Ectodermal cell (in vitro differentiated cells): ENCODE results near the gene CPNE7.
A peak's percentile ranks its signal among the peaks of the same experiment; 100 is the strongest.
"Not testable (repeated sequence)": the region's sequence is repeated elsewhere in the genome, so short reads cannot be mapped to it uniquely, and the experiment has no call there.

ENCODE experiments used
- H3K27ac ChIP-seq: 2 replicates; pipeline ENCODE4 v1.7.0; 2013; ENCODE audit warnings: mild to moderate bottlenecking, low read depth, low read length; ENCODE audit not compliant: insufficient read depth, poor library complexity, severe bottlenecking
- H3K27me3 ChIP-seq: 2 replicates; pipeline ENCODE4 v1.7.0; 2013; ENCODE audit warnings: mild to moderate bottlenecking, low read length; ENCODE audit not compliant: insufficient read depth, control insufficient read depth, poor library complexity, severe bottlenecking
- H3K36me3 ChIP-seq: one replicate; pipeline ENCODE4 v1.7.0; 2013; ENCODE audit warnings: low read length; ENCODE audit not compliant: control insufficient read depth, insufficient read depth
- H3K4me1 ChIP-seq: one replicate; pipeline ENCODE4 v1.7.0; 2013; ENCODE audit warnings: low read length; ENCODE audit not compliant: control insufficient read depth, insufficient read depth
- H3K4me3 ChIP-seq: 2 replicates; pipeline ENCODE4 v1.7.0; 2013; ENCODE audit warnings: low read depth, low read length, control low read depth; ENCODE audit not compliant: insufficient read depth
- H3K9me3 ChIP-seq: 2 replicates; pipeline ENCODE4 v1.7.0; 2013; ENCODE audit warnings: mild to moderate bottlenecking, low read length, moderate library complexity; ENCODE audit not compliant: control insufficient read depth
- WGBS, 2 experiments: methylation state at CpG; one replicate each; pipeline ENCODE4 v1.1.7; 2013; ENCODE audit warnings: missing lambda C conversion rate in 2 of 2; 5-methylcytosine and 5-hydroxymethylcytosine counted together

The CPNE7 gene

GRCh38 chr16:89565506-89566372 lies 9.8 kb upstream of the CPNE7 start:
- Histone ChIP-seq H3K27ac (peak overlapping the region; percentile 50), H3K4me1 (peaks cover 22% of the 10 kb centered on the region), H3K36me3 (peaks cover 31% of the 10 kb centered on the region), H3K9me3 (no peaks in the 10 kb centered on the region), H3K4me3 (peak overlapping the region; percentile 0), H3K27me3 (no peaks in the 10 kb centered on the region)
- 50% methylated on average over 46 of the region's 46 CpGs for WGBS, 2 experiments

- WGBS, 2 experiments, result 88 to 89% methylated on average over 30 of the region's 30 CpGs
- H3K36me3 ChIP-seq, result peaks cover 13% of the 10 kb centered on the region
- no peak overlapping the region for H3K4me3 ChIP-seq
- H3K4me1 ChIP-seq, result peaks cover 7% of the 10 kb centered on the region
- H3K9me3 ChIP-seq, result no peaks in the 10 kb centered on the region
- H3K27me3 ChIP-seq, result no peaks in the 10 kb centered on the region
- no peak overlapping the region for H3K27ac ChIP-seq
Observed at GRCh38 chr16:89567656-89568594, 7.6 kb upstream of the CPNE7 start.

GRCh38 chr16:89569506-89570341 lies 5.8 kb upstream of the CPNE7 start:
- 86 to 88% methylated on average over 23 of the region's 23 CpGs for WGBS, 2 experiments
- H3K27me3 ChIP-seq, result peaks cover 10% of the 10 kb centered on the region
- H3K27ac ChIP-seq, result no peak overlapping the region
- no peaks in the 10 kb centered on the region for H3K36me3 ChIP-seq
- H3K4me3 ChIP-seq, result no peak overlapping the region
- H3K4me1 ChIP-seq, result peaks cover 7% of the 10 kb centered on the region
- no peaks in the 10 kb centered on the region for H3K9me3 ChIP-seq

- H3K4me3 ChIP-seq, result no peak overlapping the region
- no peaks in the 10 kb centered on the region for H3K36me3 ChIP-seq
- no peaks in the 10 kb centered on the region for H3K9me3 ChIP-seq
- H3K4me1 ChIP-seq, result peaks cover 4% of the 10 kb centered on the region
- peaks cover 18% of the 10 kb centered on the region for H3K27me3 ChIP-seq
- WGBS, 2 experiments, result 89 to 90% methylated on average over 30 of the region's 30 CpGs
- H3K27ac ChIP-seq, result no peak overlapping the region
Observed at GRCh38 chr16:89570342-89570923, 5.1 kb upstream of the CPNE7 start.

- not testable (repeated sequence) for H3K4me1 ChIP-seq, H3K9me3 ChIP-seq, H3K27ac ChIP-seq, H3K4me3 ChIP-seq, H3K36me3 ChIP-seq
- WGBS, 2 experiments, result 89 to 90% methylated on average over 35 to 36 of the region's 36 CpGs
- H3K27me3 ChIP-seq, result peaks cover 24% of the 10 kb centered on the region
Observed at GRCh38 chr16:89570983-89571598, 4.5 kb upstream of the CPNE7 start.

GRCh38 chr16:89571636-89572035 lies 3.9 kb upstream of the CPNE7 start:
- 89 to 92% methylated on average over 18 of the region's 18 CpGs for WGBS, 2 experiments
- H3K36me3 ChIP-seq, result no peaks in the 10 kb centered on the region

GRCh38 chr16:89572073-89572484 lies 3.5 kb upstream of the CPNE7 start:
- H3K27me3 ChIP-seq, result peaks cover 34% of the 10 kb centered on the region
- no peak overlapping the region for H3K27ac ChIP-seq
- H3K36me3 ChIP-seq, result no peaks in the 10 kb centered on the region
- H3K9me3 ChIP-seq, result no peaks in the 10 kb centered on the region
- no peaks in the 10 kb centered on the region for H3K4me1 ChIP-seq
- H3K4me3 ChIP-seq, result no peak overlapping the region
- 93 to 96% methylated on average over 14 of the region's 14 CpGs for WGBS, 2 experiments

More at GRCh38 chr16:89571636-89572035, 3.9 kb upstream of the CPNE7 start:
- no peaks in the 10 kb centered on the region for H3K9me3 ChIP-seq
- peaks cover 30% of the 10 kb centered on the region for H3K27me3 ChIP-seq
- H3K27ac ChIP-seq, result no peak overlapping the region
- H3K4me3 ChIP-seq, result no peak overlapping the region
- no peaks in the 10 kb centered on the region for H3K4me1 ChIP-seq

- WGBS, 2 experiments, result 90 to 91% methylated on average over 19 of the region's 19 CpGs
- H3K27ac ChIP-seq, result no peak overlapping the region
- no peak overlapping the region for H3K4me3 ChIP-seq
- H3K4me1 ChIP-seq, result no peaks in the 10 kb centered on the region
- no peaks in the 10 kb centered on the region for H3K9me3 ChIP-seq
- peaks cover 40% of the 10 kb centered on the region for H3K27me3 ChIP-seq
- H3K36me3 ChIP-seq, result no peaks in the 10 kb centered on the region
Observed at GRCh38 chr16:89572485-89573205, 2.9 kb upstream of the CPNE7 start.
